ENCODE data around the gene NRF1. TPM values are rescaled to one million over a fixed set of nuclear protein-coding genes. Genes with fewer than 3 reads are reported as not detected.
A peak's percentile ranks its signal among the peaks of the same experiment; 100 is the strongest.

Gene NRF1
- total and polyA plus RNA-seq, 10 of the 15 experiments (the other 5 are each of a cell fraction or from before 2014, with no cell fraction given), result 3.5 to 23.1 (median 13.5) TPM

GRCh38 chr7:129610709-129611245, 743 bp upstream of the NRF1 start:
- in situ Hi-C loops (cut with MboI), result no loop called here
- POLR2A ChIA-PET, result interaction anchor here (0.9 kb wide), 1 partner anchor 177 kb away, joined by 3 read pairs; no protein-coding TSS in a partner anchor
- BruUV-seq (replicated peaks), result no TSS peak
- TF ChIP-seq IRF3 (IDR thresholded peaks at IDR 0.05), result no peak
- TF ChIP-seq RELA (IDR thresholded peaks at IDR 0.05; ENCODE audit: borderline replicate concordance, partially characterized antibody), result no peak
- TF ChIP-seq ZBTB40 (IDR thresholded peaks at IDR 0.05; ENCODE audit: borderline replicate concordance), result no peak
- TF ChIP-seq RAD51 (IDR thresholded peaks at IDR 0.05), result no peak
- no peak for TF ChIP-seq EGR1 (IDR thresholded peaks at IDR 0.05; ENCODE audit: borderline replicate concordance in 1 of 2, low read depth in 2 of 2, low read length in 2 of 2)
- no peak for TF ChIP-seq REST (IDR thresholded peaks at IDR 0.05; ENCODE audit: low read depth, low read length)
- TF ChIP-seq EZH2 (IDR thresholded peaks at IDR 0.05; ENCODE audit: borderline replicate concordance, control insufficient read depth, low read depth, low read length), result no peak
- no peak for TF ChIP-seq NFYB (IDR thresholded peaks at IDR 0.05; ENCODE audit: insufficient read depth, low read depth, low read length)
- TF ChIP-seq NRF1 (conservative IDR thresholded peaks at IDR 0.05; ENCODE audit: low read depth, low read length), result no peak
- TF ChIP-seq E2F4 (IDR thresholded peaks at IDR 0.05; ENCODE audit: low read depth, low read length), result no peak
- TF ChIP-seq IKZF2 (IDR thresholded peaks at IDR 0.05), result no peak

More at GRCh38 chr7:129610709-129611245, 743 bp upstream of the NRF1 start:
- CTCF ChIA-PET, result interaction anchor here (1.2 to 15.2 kb wide), 3 partner anchors 19 to 243 kb away, joined by 4 to 328 read pairs (median 5); no protein-coding TSS in a partner anchor
- intact Hi-C loops (cut with micrococcal nuclease; ENCODE audit: unreplicated experiment), result loop anchor here (10.0 kb wide), 2 partner anchors 386 to 676 kb away; partner anchors contain the start of genes AHCYL2 and IRF5
- Histone ChIP-seq H3K27me3 (replicated peaks in 1 of 2; ENCODE audit: control insufficient read depth in 2 of 2, insufficient read depth in 2 of 2, low read length in 1 of 2) (no peaks in the 10 kb centered on the region), H4K20me1 (ENCODE audit: control insufficient read depth, insufficient read depth) (no peaks in the 10 kb centered on the region), H3K27ac (ENCODE audit: control insufficient read depth, insufficient read depth) (peak overlapping the region; percentile 91), H3K36me3 (ENCODE audit: control insufficient read depth in 2 of 2, insufficient read depth in 2 of 2, low read length in 1 of 2) (peaks cover 0 to 10% of the 10 kb centered on the region in 2 experiments; a peak in 2 of 4 replicates), H3K4me3 (peak overlapping the region; percentile 94), H2AFZ (ENCODE audit: control insufficient read depth, low read depth, low read length) (peak overlapping the region; percentile 78), H3K79me2 (ENCODE audit: control insufficient read depth, insufficient read depth, low read length) (peaks cover 57% of the 10 kb centered on the region), H3K9ac (ENCODE audit: control insufficient read depth, insufficient read depth, low read length) (peak overlapping the region; percentile 84), H3K4me2 (ENCODE audit: control insufficient read depth, insufficient read depth) (peak overlapping the region; percentile 59), H3K9me3 (replicated peaks; ENCODE audit: control insufficient read depth, insufficient read depth, low read length) (no peaks in the 10 kb centered on the region), H3K4me1 (ENCODE audit: control insufficient read depth, insufficient read depth, low read length) (peaks cover 26% of the 10 kb centered on the region)
- FAIRE-seq (no peak), DNase-seq (ENCODE audit: low read depth, low spot score) (no peak), ATAC-seq (no peak)
- 7% methylated on average over 17 of the region's 17 CpGs for whole genome bisulfite sequencing (ENCODE audit: insufficient coverage, insufficient replicate concordance, low lambda C conversion rate, missing lambda C conversion rate)
- SMC1A ChIA-PET (ENCODE audit: uncharacterized antibody, unreplicated experiment), result interaction anchor here (1.2 to 2.6 kb wide), 2 partner anchors 22 to 242 kb away, joined by 8 to 22 read pairs; no protein-coding TSS in a partner anchor
- RAD21 ChIA-PET (ENCODE audit: unreplicated experiment), result interaction anchor here (2.9 to 3.4 kb wide), 2 partner anchors 27 to 243 kb away, joined by 13 to 27 read pairs; no protein-coding TSS in a partner anchor
